ENCODE measurements around the gene SLC43A2.
"Not testable (repeated sequence)": the region's sequence is repeated elsewhere in the genome, so short reads cannot be mapped to it uniquely, and the experiment has no call there.

Gene SLC43A2

GRCh38 chr17:1571341-1571704, 57.3 kb downstream of the SLC43A2 start:
- no peak overlapping the region for H3K4me3 ChIP-seq (ENCODE audit: low read length)
- no peak for DNase-seq (ENCODE audit: low read depth, low spot score)

GRCh38 chr17:1568950-1569810, 59.5 kb downstream of the SLC43A2 start:
- no peak for DNase-seq (ENCODE audit: low read depth, low spot score)
- H3K4me3 ChIP-seq (ENCODE audit: low read length) = no peak overlapping the region

- DNase-seq (ENCODE audit: low read depth, low spot score) = peak; percentile 65
- H3K4me3 ChIP-seq (ENCODE audit: low read length) = peak overlapping the region; percentile 29
Measured at GRCh38 chr17:1566505-1567199, 62.0 kb downstream of the SLC43A2 start.

- no peak for DNase-seq (ENCODE audit: low read depth, low spot score)
- no peak overlapping the region for H3K4me3 ChIP-seq (ENCODE audit: low read length)
Measured at GRCh38 chr17:1565877-1566276, 62.8 kb downstream of the SLC43A2 start.

GRCh38 chr17:1563786-1564613, 64.6 kb downstream of the SLC43A2 start:
- H3K4me3 ChIP-seq (ENCODE audit: low read length) = no peak overlapping the region
- no peak for DNase-seq (ENCODE audit: low read depth, low spot score)

- H3K4me3 ChIP-seq (ENCODE audit: low read length) = peak overlapping the region; percentile 54; the same call in 1 of the 2 replicates
- DNase-seq (ENCODE audit: low read depth, low spot score) = not testable (repeated sequence)
Measured at GRCh38 chr17:1563471-1563785, 65.2 kb downstream of the SLC43A2 start.

GRCh38 chr17:1562176-1562643, 66.4 kb downstream of the SLC43A2 start:
- peak overlapping the region; percentile 64 for H3K4me3 ChIP-seq (ENCODE audit: low read length)
- DNase-seq (ENCODE audit: low read depth, low spot score) = no peak

GRCh38 chr17:1561420-1562175, 67.0 kb downstream of the SLC43A2 start:
- no peak for DNase-seq (ENCODE audit: low read depth, low spot score)
- peak overlapping the region; percentile 64 for H3K4me3 ChIP-seq (ENCODE audit: low read length)

GRCh38 chr17:1560858-1561355, 67.7 kb downstream of the SLC43A2 start:
- DNase-seq (ENCODE audit: low read depth, low spot score) = no peak
- peak overlapping the region; percentile 64 for H3K4me3 ChIP-seq (ENCODE audit: low read length)

GRCh38 chr17:1560101-1560857, 68.4 kb downstream of the SLC43A2 start:
- no peak overlapping the region for H3K4me3 ChIP-seq (ENCODE audit: low read length)
- DNase-seq (ENCODE audit: low read depth, low spot score) = no peak

GRCh38 chr17:1559047-1560043, 69.3 kb downstream of the SLC43A2 start:
- DNase-seq (ENCODE audit: low read depth, low spot score) = no peak
- no peak overlapping the region for H3K4me3 ChIP-seq (ENCODE audit: low read length)

GRCh38 chr17:1558401-1558800, 70.2 kb downstream of the SLC43A2 start:
- no peak overlapping the region for H3K4me3 ChIP-seq (ENCODE audit: low read length)
- DNase-seq (ENCODE audit: low read depth, low spot score) = no peak

GRCh38 chr17:1557355-1558095, 71.1 kb downstream of the SLC43A2 start:
- no peak for DNase-seq (ENCODE audit: low read depth, low spot score)
- H3K4me3 ChIP-seq (ENCODE audit: low read length) = no peak overlapping the region

GRCh38 chr17:1555651-1556471, 72.8 kb downstream of the SLC43A2 start:
- DNase-seq (ENCODE audit: low read depth, low spot score) = no peak
- no peak overlapping the region for H3K4me3 ChIP-seq (ENCODE audit: low read length)

- H3K4me3 ChIP-seq (ENCODE audit: low read length) = no peak overlapping the region
- no peak for DNase-seq (ENCODE audit: low read depth, low spot score)
Measured at GRCh38 chr17:1554751-1555540, 73.7 kb downstream of the SLC43A2 start.
